H1 (cell line): ENCODE measurements around the gene ACCSL. TPM values are rescaled to one million over a fixed set of nuclear protein-coding genes. Genes with fewer than 3 reads are reported as not detected.

Experiments used
- CTCF ChIA-PET: fragments of 300-600 bp; sonication (Branson Sonifier 250); formaldehyde crosslinking; loops from one replicate; lab custom pipeline; 2021; ENCODE audit not compliant: partially characterized antibody; lab: Charles Lee
- POLR2A ChIA-PET: fragments of 300-600 bp; sonication (Branson Sonifier 250); formaldehyde crosslinking; loops from one replicate; lab custom pipeline; 2021; ENCODE audit warnings: inconsistent platforms; ENCODE audit not compliant: partially characterized antibody; lab: Charles Lee
- DNase-seq, 2 experiments: peaks; one replicate each; pipeline versions ENCODE4 v3.0.0 to v3.0.0-alpha.2; 2010 to 2022; ENCODE audit warnings: low spot score in 2 of 2, low read depth in 1 of 2, mixed read lengths in 1 of 2
- FAIRE-seq: peaks from 2 replicates; lab custom pipeline; 2011; peaks lifted over from hg19 to GRCh38; lab: Jason Lieb, UNC
- H2AFZ ChIP-seq: 2 replicates; pipeline ENCODE4 v1.8.1; 2012; ENCODE audit warnings: low read length, inconsistent platforms
- H2AK5ac ChIP-seq: 2 replicates; pipeline ENCODE4 v1.6.1; 2013; ENCODE audit warnings: low read depth, low read length
- H2BK120ac ChIP-seq: replicated peaks from 2 replicates; pipeline ENCODE3; 2013; ENCODE audit warnings: low read depth, low read length, inconsistent platforms
- H2BK12ac ChIP-seq: 2 replicates; pipeline ENCODE4 v1.6.1; 2013; ENCODE audit warnings: low read depth, low read length
- H2BK15ac ChIP-seq: 2 replicates; pipeline ENCODE4 v1.6.1; 2013; ENCODE audit warnings: low read length
- H2BK20ac ChIP-seq: 2 replicates; pipeline ENCODE4 v1.6.1; 2013; ENCODE audit warnings: low read length
- H2BK5ac ChIP-seq: 2 replicates; pipeline ENCODE4 v1.6.1; 2013; ENCODE audit warnings: low read depth, low read length
- H3K14ac ChIP-seq: 2 replicates; pipeline ENCODE4 v1.6.1; 2013; ENCODE audit warnings: inconsistent platforms; ENCODE audit not compliant: insufficient read length
- H3K18ac ChIP-seq: 2 replicates; pipeline ENCODE4 v1.6.1; 2013; ENCODE audit warnings: low read length; ENCODE audit errors: extremely low read depth
- H3K23ac ChIP-seq: 2 replicates; pipeline ENCODE4 v1.6.1; 2013; ENCODE audit warnings: inconsistent platforms; ENCODE audit not compliant: insufficient read length
- H3K23me2 ChIP-seq: 2 replicates; pipeline ENCODE4 v1.6.1; 2013; ENCODE audit warnings: low read depth, low read length
- H3K27ac ChIP-seq: 2 replicates; pipeline ENCODE4 v1.6.1; 2011; ENCODE audit warnings: low read depth, low read length, inconsistent platforms
- H3K27me3 ChIP-seq, 4 experiments: replicated peaks in 1 of 4; 1 replicate in 1 of 4; 2 replicates in 3 of 4; pipeline versions ENCODE4 v1.6.1 to v1.8.1; 2011 to 2013; ENCODE audit warnings: low read length in 3 of 4, mild to moderate bottlenecking in 3 of 4, inconsistent platforms in 2 of 4, mixed read lengths in 2 of 4, moderate library complexity in 1 of 4; ENCODE audit not compliant: control insufficient read depth in 3 of 4, insufficient read depth in 3 of 4; ENCODE audit errors: extremely low read depth in 1 of 4
- H3K36me3 ChIP-seq, 4 experiments: 2 replicates each; pipeline versions ENCODE4 v1.6.1 to v1.8.1; 2011 to 2013; ENCODE audit warnings: mild to moderate bottlenecking in 4 of 4, low read length in 3 of 4, moderate library complexity in 2 of 4, control low read depth in 1 of 4, inconsistent platforms in 1 of 4; ENCODE audit not compliant: insufficient read depth in 4 of 4, control insufficient read depth in 2 of 4
- H3K4ac ChIP-seq: replicated peaks from 2 replicates; pipeline ENCODE3; 2013; ENCODE audit warnings: low read length, low read depth, mixed read lengths, inconsistent platforms; ENCODE audit not compliant: insufficient read length
- H3K4me1 ChIP-seq, 4 experiments: replicated peaks in 1 of 4; 1 replicate in 1 of 4; 2 replicates in 3 of 4; pipeline versions ENCODE4 v1.6.1 to v1.8.1; 2011 to 2013; ENCODE audit warnings: low read length in 3 of 4, inconsistent platforms in 2 of 4, mixed read lengths in 1 of 4; ENCODE audit not compliant: insufficient read depth in 4 of 4, control insufficient read depth in 3 of 4
- H3K4me2 ChIP-seq, 2 experiments: 2 replicates each; pipeline versions ENCODE4 v1.6.1 to v1.8.1; 2011 to 2013; ENCODE audit warnings: low read depth in 2 of 2, low read length in 2 of 2, control low read depth in 1 of 2, inconsistent platforms in 1 of 2, mild to moderate bottlenecking in 1 of 2; ENCODE audit not compliant: insufficient read depth in 1 of 2
- H3K4me3 ChIP-seq, 4 experiments: fragments of 200-600, 300-600 bp in 1 of 4; sonication (generic), shearing (Covaris generic), sonication (Bioruptor Twin) in 1 of 4; 2 replicates each; pipeline versions ENCODE4 v1.5.1 to v1.8.1; 2011 to 2016; ENCODE audit warnings: low read length in 4 of 4, low read depth in 3 of 4, control low read depth in 2 of 4, inconsistent platforms in 2 of 4, mild to moderate bottlenecking in 2 of 4, mixed read lengths in 1 of 4, moderate library complexity in 1 of 4; ENCODE audit not compliant: insufficient read depth in 2 of 4; ENCODE audit errors: extremely low read depth in 1 of 4
- H3K56ac ChIP-seq: replicated peaks from 2 replicates; pipeline ENCODE3; 2013; ENCODE audit warnings: low read depth, mild to moderate bottlenecking, mixed read lengths, low read length, inconsistent platforms; ENCODE audit not compliant: insufficient read length
- H3K79me1 ChIP-seq: 2 replicates; pipeline ENCODE4 v1.6.1; 2013; ENCODE audit warnings: low read depth, low read length, control low read depth
- H3K79me2 ChIP-seq, 2 experiments: 2 replicates each; pipeline versions ENCODE4 v1.6.1 to v1.8.1; 2012 to 2013; ENCODE audit warnings: low read length in 2 of 2, mild to moderate bottlenecking in 2 of 2, inconsistent platforms in 1 of 2; ENCODE audit not compliant: insufficient read depth in 2 of 2, control insufficient read depth in 1 of 2
- H3K9ac ChIP-seq, 4 experiments: replicated peaks in 1 of 4; 1 replicate in 1 of 4; 2 replicates in 3 of 4; pipeline versions ENCODE4 v1.6.1 to v1.8.1; 2011 to 2013; ENCODE audit warnings: low read depth in 3 of 4, low read length in 3 of 4, control low read depth in 2 of 4, mild to moderate bottlenecking in 2 of 4, moderate library complexity in 2 of 4, inconsistent platforms in 1 of 4; ENCODE audit errors: extremely low read depth in 1 of 4
- H3K9me3 ChIP-seq, 2 experiments: 2 replicates each; pipeline versions ENCODE4 v1.6.1 to v1.8.1; 2012 to 2013; ENCODE audit warnings: mild to moderate bottlenecking in 2 of 2, moderate library complexity in 2 of 2, control low read depth in 1 of 2, inconsistent platforms in 1 of 2, low read depth in 1 of 2, low read length in 1 of 2, mixed read lengths in 1 of 2; ENCODE audit not compliant: insufficient read depth in 2 of 2
- H4K20me1 ChIP-seq, 2 experiments: replicated peaks in 1 of 2; 2 replicates each; pipeline versions ENCODE3 to v1.8.1; 2011 to 2013; ENCODE audit warnings: inconsistent platforms in 2 of 2, low read length in 2 of 2, mild to moderate bottlenecking in 1 of 2; ENCODE audit not compliant: insufficient read depth in 2 of 2, control insufficient read depth in 1 of 2
- H4K5ac ChIP-seq: 2 replicates; pipeline ENCODE4 v1.6.1; 2013; ENCODE audit warnings: low read length, low read depth, mixed read lengths, inconsistent platforms; ENCODE audit not compliant: insufficient read length
- H4K8ac ChIP-seq: 2 replicates; pipeline ENCODE4 v1.8.0; 2013; ENCODE audit warnings: mild to moderate bottlenecking, moderate library complexity, low read length, inconsistent platforms; ENCODE audit not compliant: insufficient read depth; ENCODE audit errors: extremely low read depth
- H4K91ac ChIP-seq: replicated peaks from 2 replicates; pipeline ENCODE3; 2013; ENCODE audit warnings: low read length, mixed read lengths, inconsistent platforms; ENCODE audit not compliant: insufficient read length
- TEAD4 ChIP-seq: IDR thresholded peaks from 2 replicates; pipeline ENCODE4 v1.6.1; 2012; ENCODE audit warnings: low read depth, low read length, inconsistent platforms, mixed read lengths
- WGBS, 2 experiments: shearing (Covaris generic) in 1 of 2; methylation state at CpG; one replicate each; pipeline versions ENCODE4 v1.1.6 to v1.1.7; 2013 to 2015; ENCODE audit warnings: low lambda C conversion rate in 2 of 2, mixed read lengths in 2 of 2, inconsistent platforms in 1 of 2, low coverage in 1 of 2, missing lambda C conversion rate in 1 of 2; ENCODE audit not compliant: insufficient replicate concordance in 2 of 2, insufficient coverage in 1 of 2, insufficient read length in 1 of 2; ENCODE audit errors: extremely low coverage in 1 of 2, missing lambda C conversion rate in 1 of 2; 5-methylcytosine and 5-hydroxymethylcytosine counted together
- polyA plus RNA-seq, 7 experiments: library from polyadenylated mRNA; depleted of rRNA in 3 of 7; stranded (reverse) in 5 of 7; unstranded in 2 of 7; fragments of >200 nt in 5 of 7; fragments of 200-250 nt in 2 of 7; gene quantifications; 1 replicate in 5 of 7; 2 replicates in 1 of 7; 4 replicates in 1 of 7; pipeline versions ENCODE4 v1.2.1 to v1.2.3, GENCODE V29; 2011 to 2013; ENCODE audit warnings: missing spikeins in 2 of 7, mixed read lengths in 2 of 7
- total RNA-seq: library from RNA; stranded (reverse); fragmentation: NEBNext Ultra II Directional; extraction: Animal tissue kit (Norgen Biotek cat#: 25700); gene quantifications from 2 replicates; pipeline ENCODE4 v1.2.1, GENCODE V29; 2021

ACCSL gene
- total and polyA plus RNA-seq, 2 of the 8 experiments (the other 6 are each of a cell fraction or from before 2014, with no cell fraction given) = not detected

GRCh38 chr11:44101098-44101497 is 53.3 kb downstream of the ACCSL start:
- Histone ChIP-seq H3K23ac (no peak overlapping the region), H3K23me2 (peaks cover 4% of the 10 kb centered on the region; the same call in 1 of the 2 replicates), H3K14ac (no peak overlapping the region), H2AK5ac (no peak overlapping the region), H2BK12ac (no peak overlapping the region), H3K79me2 (peaks cover 0 to 6% of the 10 kb centered on the region in 2 experiments; a peak in 2 of 4 replicates), H3K9me3 (no peaks in the 10 kb centered on the region), H4K91ac (no peak overlapping the region), H4K8ac (no peak overlapping the region), H3K4me1 (peaks cover 0 to 3% (median under 1%) of the 10 kb centered on the region in 4 experiments; a peak in 2 of 7 replicates), H3K18ac (no peak overlapping the region), H2BK5ac (no peak overlapping the region), H2BK15ac (no peak overlapping the region), H3K4me3 (no peak overlapping the region), H2BK120ac (no peak overlapping the region), H3K4ac (no peak overlapping the region), H4K5ac (no peak overlapping the region), H3K79me1 (no peaks in the 10 kb centered on the region)
- ChIA-PET CTCF (interaction anchor here (0.7 to 3.0 kb wide), 8 partner anchors 9 to 286 kb away, joined by 3 to 15 read pairs (median 4); no protein-coding TSS in a partner anchor), POLR2A (no interaction called here)
- FAIRE-seq = no peak
- TF ChIP-seq TEAD4 = no peak
- TF ChIP-seq, all 59 proteins: peak for 0
- Histone ChIP-seq H3K9ac (no peak overlapping the region), H3K56ac (no peak overlapping the region), H3K27me3 (no peaks in the 10 kb centered on the region), H3K36me3 (no peaks in the 10 kb centered on the region), H3K27ac (no peak overlapping the region), H2AFZ (no peak overlapping the region), H2BK20ac (no peak overlapping the region), H4K20me1 (peaks cover 3 to 7% of the 10 kb centered on the region in 2 experiments), H3K4me2 (no peak overlapping the region)
- WGBS, 2 experiments = 87% methylated on average over 2 of the region's 2 CpGs; no CpG with 5 or more reads in 1 of the 2 experiments
- no peak for DNase-seq
